Measurements from ENCODE around the gene GAS2L1.
"Not testable (repeated sequence)": the region's sequence is repeated elsewhere in the genome, so short reads cannot be mapped to it uniquely, and the experiment has no call there.

GAS2L1 gene

GRCh38 chr22:29342177-29342576, 35.7 kb downstream of the GAS2L1 start:
- no peak for DNase-seq (ENCODE audit: low read depth, low spot score)

- DNase-seq (ENCODE audit: low read depth, low spot score), result no peak
Measured at GRCh38 chr22:29342577-29343312, 36.3 kb downstream of the GAS2L1 start.

- DNase-seq (ENCODE audit: low read depth, low spot score), result no peak
Measured at GRCh38 chr22:29343313-29343805, 36.9 kb downstream of the GAS2L1 start.

- DNase-seq (ENCODE audit: low read depth, low spot score), result no peak
Measured at GRCh38 chr22:29344137-29344536, 37.7 kb downstream of the GAS2L1 start.

- DNase-seq (ENCODE audit: low read depth, low spot score), result not testable (repeated sequence)
Measured at GRCh38 chr22:29344889-29345288, 38.4 kb downstream of the GAS2L1 start.

GRCh38 chr22:29345932-29346331, 39.5 kb downstream of the GAS2L1 start:
- no peak for DNase-seq (ENCODE audit: low read depth, low spot score)

GRCh38 chr22:29346659-29347058, 40.2 kb downstream of the GAS2L1 start:
- DNase-seq (ENCODE audit: low read depth, low spot score), result no peak

GRCh38 chr22:29348041-29348440, 41.6 kb downstream of the GAS2L1 start:
- no peak for DNase-seq (ENCODE audit: low read depth, low spot score)

- DNase-seq (ENCODE audit: low read depth, low spot score), result no peak
Measured at GRCh38 chr22:29348956-29349355, 42.5 kb downstream of the GAS2L1 start.

- no peak for DNase-seq (ENCODE audit: low read depth, low spot score)
Measured at GRCh38 chr22:29351042-29351441, 44.6 kb downstream of the GAS2L1 start.

GRCh38 chr22:29351891-29352290, 45.4 kb downstream of the GAS2L1 start:
- DNase-seq (ENCODE audit: low read depth, low spot score), result no peak

GRCh38 chr22:29352778-29353177, 46.3 kb downstream of the GAS2L1 start:
- DNase-seq (ENCODE audit: low read depth, low spot score), result no peak

- no peak for DNase-seq (ENCODE audit: low read depth, low spot score)
Measured at GRCh38 chr22:29353286-29353685, 46.8 kb downstream of the GAS2L1 start.

- DNase-seq (ENCODE audit: low read depth, low spot score), result no peak
Measured at GRCh38 chr22:29353860-29354259, 47.4 kb downstream of the GAS2L1 start.

GRCh38 chr22:29357193-29357890, 50.9 kb downstream of the GAS2L1 start:
- DNase-seq (ENCODE audit: low read depth, low spot score), result not testable (repeated sequence)

- DNase-seq (ENCODE audit: low read depth, low spot score), result no peak
Measured at GRCh38 chr22:29359469-29359868, 53.0 kb downstream of the GAS2L1 start.
